ENCODE results near the gene ADNP. TPM values are rescaled to one million over a fixed set of nuclear protein-coding genes. Genes with fewer than 3 reads are reported as not detected.

The ADNP gene
- total RNA-seq, 1 experiment from 2014 or later: 47.5 TPM

GRCh38 chr20:50862546-50862945 is 68.7 kb downstream of the ADNP start:
- Histone ChIP-seq H3K9me3 (replicated peaks) (no peaks in the 10 kb centered on the region), H3K36me3 (no peaks in the 10 kb centered on the region), H3K4me1 (no peaks in the 10 kb centered on the region), H3K4me3 (no peak overlapping the region), H3K27me3 (no peaks in the 10 kb centered on the region), H3K27ac (no peak overlapping the region)
- no peak for DNase-seq

DNA sequence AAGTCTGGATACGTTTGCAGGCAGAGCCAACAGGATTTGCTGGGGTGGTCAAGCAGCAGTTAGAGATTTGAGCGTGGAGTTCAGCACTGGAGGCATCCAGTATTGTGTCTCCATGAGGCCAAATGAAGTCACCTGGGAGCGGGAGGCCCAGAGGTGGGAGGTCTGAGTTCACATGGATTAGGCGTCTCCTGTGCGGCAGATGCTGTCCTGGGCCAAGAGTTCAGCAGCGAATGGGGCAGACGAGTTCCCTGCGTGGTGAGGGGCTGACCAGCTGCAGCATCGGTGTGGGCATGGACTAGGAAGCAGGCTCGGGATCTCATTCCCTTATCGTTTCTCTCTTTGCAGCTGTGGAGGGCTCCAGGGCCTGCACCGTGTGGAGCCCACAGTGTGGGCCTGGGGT is 70.2 kb downstream of the ADNP start:
- no peaks in the 10 kb centered on the region for H3K4me1 ChIP-seq
- DNase-seq: no peak
- H3K9me3 ChIP-seq (replicated peaks): no peaks in the 10 kb centered on the region
- H3K27ac ChIP-seq: no peak overlapping the region
- no peaks in the 10 kb centered on the region for H3K27me3 ChIP-seq
- H3K36me3 ChIP-seq: no peaks in the 10 kb centered on the region
- no peak overlapping the region for H3K4me3 ChIP-seq

DNA sequence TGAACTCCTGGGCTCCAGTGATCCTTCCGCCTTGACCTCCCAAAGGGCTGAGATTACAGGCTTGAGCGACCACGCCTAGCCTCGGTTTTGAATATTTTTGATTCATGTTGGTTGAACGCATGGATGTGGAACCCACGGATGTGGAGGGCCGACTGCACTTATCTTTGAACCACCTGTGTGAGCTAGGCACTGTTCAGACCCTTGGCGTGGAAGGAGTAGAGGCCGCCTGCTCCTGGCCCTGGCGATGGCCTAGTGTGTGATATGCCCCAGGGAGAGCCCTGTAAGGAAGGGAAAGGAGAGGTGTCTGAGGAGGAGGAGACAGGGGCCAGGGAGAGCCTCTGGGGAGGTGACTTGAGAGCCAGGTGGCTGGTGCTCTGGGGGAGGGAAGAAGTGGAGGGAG is 72.1 kb downstream of the ADNP start:
- Histone ChIP-seq H3K27ac (no peak overlapping the region), H3K4me1 (no peaks in the 10 kb centered on the region), H3K27me3 (no peaks in the 10 kb centered on the region), H3K4me3 (no peak overlapping the region), H3K36me3 (no peaks in the 10 kb centered on the region), H3K9me3 (replicated peaks) (no peaks in the 10 kb centered on the region)
- no peak for DNase-seq

DNA sequence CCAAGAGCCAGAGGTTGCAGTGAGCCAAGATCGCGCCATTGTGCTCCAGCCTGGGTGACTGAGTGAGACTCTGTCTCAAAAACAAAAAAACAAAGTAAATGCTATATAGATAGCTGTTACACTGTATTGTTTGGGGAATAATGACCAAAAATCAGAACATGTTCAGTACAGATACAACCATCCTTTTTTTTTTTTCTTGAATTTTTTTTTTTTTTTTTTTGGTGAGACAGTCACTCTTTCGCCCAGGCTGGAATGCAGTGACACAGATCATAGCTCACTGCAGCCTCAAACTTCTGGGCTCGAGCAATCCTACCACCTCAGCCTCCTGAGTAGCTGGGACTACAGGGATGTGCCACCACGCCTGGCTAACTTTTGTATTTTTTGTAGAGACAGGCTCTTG is 72.7 kb downstream of the ADNP start:
- no peaks in the 10 kb centered on the region for H3K27me3 ChIP-seq
- no peak overlapping the region for H3K27ac ChIP-seq
- no peaks in the 10 kb centered on the region for H3K9me3 ChIP-seq (replicated peaks)
- no peaks in the 10 kb centered on the region for H3K36me3 ChIP-seq
- no peak for DNase-seq
- no peak overlapping the region for H3K4me3 ChIP-seq
- H3K4me1 ChIP-seq: no peaks in the 10 kb centered on the region

- H3K27me3 ChIP-seq: no peaks in the 10 kb centered on the region
- H3K36me3 ChIP-seq: no peaks in the 10 kb centered on the region
- no peak overlapping the region for H3K27ac ChIP-seq
- no peak overlapping the region for H3K4me3 ChIP-seq
- H3K4me1 ChIP-seq: no peaks in the 10 kb centered on the region
- H3K9me3 ChIP-seq (replicated peaks): no peaks in the 10 kb centered on the region
- DNase-seq: no peak
Observed at GRCh38 chr20:50857348-50857747, 73.9 kb downstream of the ADNP start.

- H3K4me3 ChIP-seq: no peak overlapping the region
- H3K36me3 ChIP-seq: no peaks in the 10 kb centered on the region
- H3K27me3 ChIP-seq: no peaks in the 10 kb centered on the region
- DNase-seq: no peak
- H3K9me3 ChIP-seq (replicated peaks): no peaks in the 10 kb centered on the region
- H3K27ac ChIP-seq: no peak overlapping the region
- no peaks in the 10 kb centered on the region for H3K4me1 ChIP-seq
Observed at GRCh38 chr20:50856475-50857041, 74.7 kb downstream of the ADNP start.

DNA sequence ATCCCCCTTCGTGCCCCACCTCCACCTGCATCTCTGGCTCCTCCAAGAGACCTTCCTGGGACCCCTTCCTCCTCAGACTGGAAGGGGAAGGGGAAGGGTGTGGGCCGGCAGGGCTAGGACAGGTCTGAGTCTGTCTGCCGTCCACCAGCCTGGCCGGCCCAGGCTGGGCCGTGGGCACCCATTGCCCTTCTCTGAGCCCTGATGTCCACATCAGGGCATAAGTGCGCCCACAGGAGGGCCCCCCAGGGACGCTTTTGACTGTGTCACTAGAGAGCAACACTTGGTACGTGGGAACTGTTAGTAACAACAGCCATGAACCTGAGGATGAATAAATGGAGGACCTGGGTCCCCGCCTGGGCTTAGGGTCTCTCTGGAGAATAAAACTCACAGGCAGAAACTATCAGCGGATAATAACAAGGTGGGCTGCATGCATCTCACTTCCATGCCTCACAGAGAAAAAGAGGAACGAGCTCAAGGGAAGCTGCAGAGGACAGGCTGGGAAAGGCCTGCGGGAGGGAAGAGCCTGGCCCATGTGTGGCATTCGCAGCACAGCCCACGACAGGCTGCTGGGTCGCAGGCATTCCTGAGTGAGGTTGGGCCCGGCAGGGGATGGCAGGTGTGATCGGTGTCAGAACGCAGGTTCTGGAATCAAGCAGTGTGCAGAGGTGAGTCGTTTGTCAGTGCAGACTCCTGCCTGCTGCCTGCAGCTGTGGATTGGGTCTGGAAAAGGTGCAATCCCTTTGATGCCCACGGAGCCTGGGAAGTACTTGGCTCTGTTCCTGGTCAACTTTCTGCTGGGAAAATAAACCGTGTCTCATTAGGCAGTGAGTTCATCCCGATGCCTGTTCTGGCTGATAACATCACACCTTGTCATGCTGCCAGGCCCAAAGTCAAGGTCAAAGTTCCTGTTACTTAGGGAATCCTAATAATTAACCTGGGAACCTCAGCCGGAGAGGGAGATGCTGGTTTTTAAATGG is 75.5 kb downstream of the ADNP start:
- no peaks in the 10 kb centered on the region for H3K4me1 ChIP-seq
- no peak for DNase-seq
- H3K27me3 ChIP-seq: no peaks in the 10 kb centered on the region
- H3K36me3 ChIP-seq: no peaks in the 10 kb centered on the region
- no peak overlapping the region for H3K27ac ChIP-seq
- H3K9me3 ChIP-seq (replicated peaks): no peaks in the 10 kb centered on the region
- H3K4me3 ChIP-seq: no peak overlapping the region

- no peaks in the 10 kb centered on the region for H3K27me3 ChIP-seq
- no peaks in the 10 kb centered on the region for H3K36me3 ChIP-seq
- no peak for DNase-seq
- no peak overlapping the region for H3K27ac ChIP-seq
- H3K4me3 ChIP-seq: no peak overlapping the region
- no peaks in the 10 kb centered on the region for H3K9me3 ChIP-seq (replicated peaks)
- H3K4me1 ChIP-seq: no peaks in the 10 kb centered on the region
Observed at GRCh38 chr20:50854506-50855249, 76.6 kb downstream of the ADNP start.

- no peak overlapping the region for H3K4me3 ChIP-seq
- no peaks in the 10 kb centered on the region for H3K9me3 ChIP-seq (replicated peaks)
- H3K27ac ChIP-seq: no peak overlapping the region
- peaks cover 7% of the 10 kb centered on the region; the same call in 1 of the 2 replicates for H3K4me1 ChIP-seq
- DNase-seq: no peak
- H3K36me3 ChIP-seq: no peaks in the 10 kb centered on the region
- no peaks in the 10 kb centered on the region for H3K27me3 ChIP-seq
Observed at GRCh38 chr20:50852085-50852484, 79.2 kb downstream of the ADNP start.

GRCh38 chr20:50850721-50851286 is 80.4 kb downstream of the ADNP start:
- DNase-seq: no peak

DNA sequence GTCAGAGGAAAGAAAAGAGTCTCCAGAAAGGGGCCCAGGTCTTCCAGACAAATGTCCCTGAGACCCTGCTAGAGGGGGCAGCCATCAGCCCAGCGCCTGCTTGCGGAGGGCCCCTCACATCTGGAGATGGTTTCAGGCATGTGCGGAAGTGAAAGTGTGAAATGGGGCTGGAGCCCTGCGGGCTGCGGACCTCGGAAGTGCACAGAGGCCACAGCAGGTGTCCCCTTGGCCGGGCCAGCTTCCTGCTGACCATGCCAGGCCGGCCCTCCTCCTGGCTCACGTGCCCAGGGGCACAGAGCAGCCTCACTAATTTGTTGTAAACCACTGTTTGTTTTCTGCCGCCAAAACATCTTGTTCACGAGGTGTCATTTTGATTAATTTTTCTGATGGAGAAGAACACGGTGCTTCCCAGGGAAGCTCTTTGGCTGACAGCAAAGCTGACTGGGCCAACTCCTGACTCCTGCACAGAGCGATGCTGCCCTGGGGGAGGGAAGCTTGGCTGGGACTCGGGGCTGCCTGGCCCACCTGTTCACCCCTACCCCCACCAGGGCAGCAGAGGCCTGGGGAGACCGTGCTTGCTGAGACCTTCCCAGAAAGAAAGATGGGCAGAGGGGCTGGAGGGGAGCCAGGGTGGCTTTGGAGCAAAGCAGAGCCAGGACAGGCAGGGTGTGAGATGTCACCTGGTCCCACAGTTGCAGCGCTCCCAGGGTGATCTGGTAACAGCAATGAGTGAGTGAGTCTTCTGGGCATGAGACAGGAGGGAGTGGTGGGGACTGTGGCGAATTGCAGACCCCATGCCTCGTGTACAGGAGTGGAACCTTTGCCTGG is 82.2 kb downstream of the ADNP start:
- Histone ChIP-seq H3K36me3 (no peaks in the 10 kb centered on the region), H3K9me3 (replicated peaks) (no peaks in the 10 kb centered on the region), H3K27me3 (no peaks in the 10 kb centered on the region), H3K4me1 (peaks cover 7% of the 10 kb centered on the region; the same call in 1 of the 2 replicates), H3K4me3 (peak overlapping the region; percentile 4; the same call in 1 of the 2 replicates), H3K27ac (no peak overlapping the region)
- DNase-seq: peak in 1 of 2 experiments; percentile 44

More at GRCh38 chr20:50850721-50851286, 80.4 kb downstream of the ADNP start:
- Histone ChIP-seq H3K27ac (no peak overlapping the region), H3K4me3 (no peak overlapping the region), H3K27me3 (no peaks in the 10 kb centered on the region), H3K36me3 (no peaks in the 10 kb centered on the region), H3K4me1 (peaks cover 7% of the 10 kb centered on the region; the same call in 1 of the 2 replicates), H3K9me3 (replicated peaks) (no peaks in the 10 kb centered on the region)

GRCh38 chr20:50848341-50848808 is 82.9 kb downstream of the ADNP start:
- no peaks in the 10 kb centered on the region for H3K27me3 ChIP-seq
- H3K9me3 ChIP-seq (replicated peaks): no peaks in the 10 kb centered on the region
- H3K27ac ChIP-seq: no peak overlapping the region
- DNase-seq: no peak
- H3K4me3 ChIP-seq: no peak overlapping the region
- peaks cover 7% of the 10 kb centered on the region; the same call in 1 of the 2 replicates for H3K4me1 ChIP-seq
- H3K36me3 ChIP-seq: no peaks in the 10 kb centered on the region

- Histone ChIP-seq H3K9me3 (replicated peaks) (no peaks in the 10 kb centered on the region), H3K4me3 (no peak overlapping the region), H3K36me3 (no peaks in the 10 kb centered on the region), H3K4me1 (peaks cover 7% of the 10 kb centered on the region; the same call in 1 of the 2 replicates), H3K27ac (no peak overlapping the region), H3K27me3 (no peaks in the 10 kb centered on the region)
- DNase-seq: peak in 1 of 2 experiments; percentile 41
Observed at GRCh38 chr20:50845566-50846215, 85.5 kb downstream of the ADNP start.
